CMK (cell line): ENCODE measurements around the gene IRF5.
"Not testable (repeated sequence)": the region's sequence is repeated elsewhere in the genome, so short reads cannot be mapped to it uniquely, and the experiment has no call there.

Experiments
- DNase-seq: peaks from one replicate; pipeline ENCODE4 v3.0.0-alpha.2; 2010; ENCODE audit warnings: low read depth

The IRF5 gene

DNA sequence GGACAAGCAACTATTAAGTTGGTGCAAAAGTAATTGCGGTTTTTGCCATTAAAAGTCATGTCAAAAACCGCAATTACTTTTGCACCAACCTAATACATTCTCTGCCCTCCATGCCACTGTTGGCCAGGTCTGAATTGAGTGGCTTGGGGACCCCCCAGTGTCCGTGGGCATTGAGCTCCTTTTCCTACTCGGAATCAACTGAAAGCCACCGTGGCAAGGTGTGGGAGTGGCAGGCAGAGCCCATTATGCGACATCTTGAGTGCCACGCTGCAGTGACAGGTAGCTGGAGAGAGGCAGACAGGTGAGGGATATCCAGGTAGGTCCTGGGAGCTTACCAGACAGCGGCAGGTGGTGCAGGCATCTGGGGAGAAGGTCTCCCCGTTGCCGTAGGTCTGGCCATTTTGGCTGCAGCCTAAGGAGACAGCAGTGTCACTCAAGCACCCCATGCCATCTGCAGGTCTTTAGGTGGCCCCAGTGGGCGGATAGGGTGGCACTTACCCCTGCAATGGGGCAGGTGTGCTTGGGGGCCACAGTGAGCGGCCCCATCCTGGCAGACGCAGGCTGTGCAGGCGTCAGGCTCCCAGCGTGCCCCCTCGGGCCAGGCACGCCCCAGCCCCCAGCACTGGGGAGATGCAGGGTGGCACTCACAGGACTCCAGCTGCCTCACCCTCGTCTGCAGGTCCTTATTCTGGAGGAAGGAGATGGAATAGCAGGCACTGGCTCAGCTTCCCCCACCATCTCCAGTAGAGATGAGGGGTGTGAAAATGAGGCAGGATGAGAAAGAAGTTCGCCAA lies 30.8 kb upstream of the IRF5 start:
- no peak for DNase-seq

DNA sequence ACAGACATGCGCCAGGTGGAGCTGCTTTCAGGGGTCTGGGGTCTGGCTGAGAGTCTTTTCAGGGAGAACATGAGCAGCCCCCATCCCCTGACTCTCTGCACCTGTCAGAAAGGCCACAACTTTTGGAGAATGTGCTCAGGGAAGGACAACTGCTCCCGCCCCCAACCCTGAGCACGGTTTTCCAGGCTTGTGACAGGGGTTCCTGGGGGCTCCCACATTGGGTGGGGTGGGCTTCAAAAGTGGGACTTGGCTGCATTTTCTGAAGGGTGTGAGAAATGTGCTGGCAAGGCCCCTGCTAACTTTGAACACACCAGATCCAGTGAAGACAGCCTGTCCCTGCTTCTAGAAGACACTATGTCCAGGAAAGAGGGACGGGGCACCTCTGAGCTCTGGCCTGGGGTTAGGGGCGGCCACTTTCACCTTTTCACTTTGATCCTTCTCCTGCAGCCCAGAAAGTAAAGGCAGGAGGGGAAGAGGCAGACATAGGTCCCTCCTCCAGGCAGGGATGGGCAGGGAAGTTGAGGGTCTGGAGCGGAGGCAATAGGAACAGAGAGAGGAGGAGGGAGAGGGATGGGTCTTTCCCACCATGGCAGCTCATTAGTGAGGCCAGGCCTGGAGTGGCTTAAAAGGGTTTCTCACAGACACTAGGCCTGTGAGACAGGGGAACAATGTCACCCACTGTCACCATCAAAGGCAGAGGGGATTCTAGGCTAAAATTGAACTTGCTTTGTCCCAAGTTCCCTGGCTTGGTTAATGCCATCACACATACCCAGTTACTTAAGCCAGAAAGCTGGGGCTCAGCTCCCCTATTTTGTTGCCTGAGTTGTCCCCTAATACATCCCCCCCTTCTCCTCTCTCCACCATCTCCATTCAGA lies 28.7 kb upstream of the IRF5 start:
- no peak for DNase-seq

DNA sequence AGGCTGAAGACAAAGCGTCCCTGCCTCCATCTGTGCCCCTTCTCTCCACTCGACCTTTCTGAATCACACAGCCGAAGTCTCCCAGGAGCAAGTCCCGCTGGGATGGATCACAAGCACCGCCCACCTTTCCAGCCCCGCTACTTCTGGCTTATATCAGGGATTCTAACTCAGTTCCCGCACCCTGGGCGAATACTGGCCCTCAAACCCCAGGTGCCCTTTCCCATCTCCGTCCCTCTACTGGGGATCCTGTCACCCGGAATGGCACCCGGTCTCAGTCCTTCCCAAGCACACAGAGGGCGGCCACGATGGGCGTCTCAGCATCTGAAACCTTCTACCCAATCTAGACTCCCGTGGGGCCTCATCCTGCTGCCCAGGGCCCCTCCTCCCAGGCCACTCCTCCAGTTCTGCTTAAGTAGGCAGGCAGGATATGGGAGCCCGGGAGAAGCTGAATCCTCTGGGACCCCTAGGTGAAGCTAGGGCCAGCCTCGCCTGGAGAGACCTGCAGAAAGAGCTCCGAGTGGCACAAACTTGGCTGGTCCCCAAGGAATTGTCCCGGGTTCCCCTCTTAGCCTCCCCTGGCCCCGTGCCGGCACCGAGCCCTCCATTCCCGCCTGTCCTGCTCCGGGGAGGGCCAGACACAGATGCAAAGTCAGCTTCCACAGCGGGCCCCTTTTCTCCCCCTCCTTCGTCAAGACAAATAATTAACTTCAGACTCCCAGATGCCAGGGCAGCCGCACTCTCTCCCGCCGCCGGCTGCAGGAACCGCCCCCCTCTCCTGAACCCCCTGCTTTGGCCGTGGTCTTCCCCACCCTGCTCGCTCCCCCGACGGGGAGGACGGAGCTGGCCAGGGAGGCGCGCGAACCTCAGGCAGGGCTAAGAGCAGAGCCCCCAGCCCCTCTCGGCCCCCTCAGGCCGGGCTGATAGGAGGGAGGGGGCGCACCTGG lies 27.8 kb upstream of the IRF5 start:
- no peak for DNase-seq

DNA sequence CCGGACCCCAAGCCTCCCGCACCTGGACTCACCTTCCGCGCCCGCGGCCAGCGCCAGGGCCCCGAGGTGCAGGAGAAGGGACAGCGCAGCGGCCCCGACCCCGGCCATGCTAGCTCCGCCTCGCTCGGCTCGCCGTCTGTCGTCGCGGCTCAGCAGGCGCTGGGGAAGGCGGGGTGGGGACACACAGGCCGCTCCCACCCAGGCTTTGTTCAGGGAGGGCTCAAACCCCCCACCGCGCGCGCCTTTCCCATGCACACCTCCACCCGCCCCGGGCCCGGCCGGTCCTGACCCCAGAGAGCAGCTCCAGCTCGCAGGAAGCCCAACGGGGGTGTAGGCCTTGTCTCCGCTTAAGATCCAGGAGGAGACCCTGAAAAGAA lies 27.2 kb upstream of the IRF5 start, which contains the start of gene KCP:
TSS of gene KCP (minus strand) at position 141 of the 377 bp plus-strand sequence. CDS start at position 108, 33 bp downstream.
- DNase-seq = no peak

DNA sequence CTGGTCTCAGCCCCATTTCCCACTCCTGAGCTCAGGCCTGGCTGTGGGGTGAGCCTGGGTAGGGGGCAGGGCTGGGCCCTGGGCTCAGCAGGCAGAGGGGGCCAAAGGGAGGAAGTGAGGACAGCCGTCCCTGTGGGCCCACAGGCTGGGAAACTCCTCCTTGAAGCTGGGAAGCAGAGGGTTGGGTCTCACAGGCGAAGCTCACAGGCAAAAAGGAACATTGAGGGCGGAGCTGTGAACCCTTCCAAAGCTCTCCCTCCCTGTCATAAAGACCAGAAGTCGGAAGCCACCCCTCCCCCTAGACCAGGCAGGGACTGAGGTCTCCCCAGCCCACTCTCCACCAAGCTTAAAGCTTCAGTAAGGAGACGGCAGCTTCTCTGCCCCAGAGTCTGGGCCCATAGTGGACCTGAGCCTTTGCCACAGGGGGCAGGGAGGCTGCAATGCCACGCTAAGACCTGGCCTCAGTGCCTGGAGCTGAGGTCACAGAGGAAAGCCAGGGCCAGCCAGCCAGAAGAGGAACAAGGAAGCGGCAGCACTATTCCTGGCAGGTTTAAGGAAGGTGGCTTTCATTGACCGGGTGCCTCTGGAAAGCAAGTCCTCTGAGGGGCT lies 26.2 kb upstream of the IRF5 start:
- DNase-seq = peak; percentile 33

DNA sequence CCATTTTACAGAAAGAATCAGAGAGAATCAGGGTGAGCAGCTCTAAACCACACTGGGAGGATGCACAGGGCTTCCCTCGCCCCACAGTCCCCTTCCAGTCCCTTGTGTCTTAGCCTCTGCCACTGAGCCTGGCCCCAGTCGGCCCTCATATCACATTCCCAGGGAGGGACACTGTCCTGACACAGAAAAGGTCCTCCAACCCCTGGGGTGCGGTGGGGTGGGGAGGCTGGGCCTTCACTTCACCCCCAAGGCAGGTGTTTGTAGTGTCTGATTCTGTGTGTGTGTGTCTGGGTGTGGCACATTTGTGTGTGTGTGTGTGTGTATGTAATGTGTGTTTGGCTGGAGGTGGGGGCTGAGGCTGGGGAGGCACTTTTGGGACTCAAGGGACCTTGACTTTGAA lies 25.4 kb upstream of the IRF5 start:
- no peak for DNase-seq

DNA sequence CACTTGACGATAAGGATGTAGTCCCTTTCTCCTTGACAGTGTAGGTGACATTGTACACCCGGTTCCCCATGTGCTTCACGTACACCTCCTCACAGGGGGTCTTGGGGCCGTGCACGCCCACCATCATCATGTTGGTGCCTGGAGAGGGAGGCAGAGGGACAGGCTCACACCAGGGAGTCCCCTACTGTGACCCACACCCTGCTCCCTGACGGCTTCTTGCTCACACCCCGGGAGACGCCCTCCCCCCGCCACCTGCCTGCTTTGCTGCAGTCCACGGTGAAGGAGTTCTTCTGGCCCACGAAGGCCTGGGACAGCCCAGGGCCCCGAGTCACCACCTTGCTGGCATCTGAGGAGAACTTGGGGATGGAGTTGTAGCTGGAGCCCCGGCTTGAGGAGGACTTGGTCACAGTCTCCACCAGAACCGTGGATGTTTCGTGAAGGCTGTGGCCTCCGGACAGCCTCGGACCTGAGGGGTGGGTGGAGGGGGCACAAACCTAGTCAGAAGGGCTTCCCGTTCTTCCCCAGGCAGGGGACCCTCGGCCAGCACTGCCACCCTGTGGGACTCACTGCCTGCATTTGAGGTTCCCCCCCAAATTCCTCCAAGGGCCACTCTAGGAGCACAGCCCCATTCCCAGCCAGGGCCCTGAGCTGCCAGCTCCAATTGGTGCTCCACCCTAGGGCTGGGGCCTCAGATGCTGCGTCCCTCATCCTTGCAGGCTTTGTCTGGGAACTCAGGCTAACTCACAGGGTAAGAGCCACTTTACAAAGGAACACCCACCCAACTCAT lies 24.8 kb upstream of the IRF5 start:
- DNase-seq = not testable (repeated sequence)

DNA sequence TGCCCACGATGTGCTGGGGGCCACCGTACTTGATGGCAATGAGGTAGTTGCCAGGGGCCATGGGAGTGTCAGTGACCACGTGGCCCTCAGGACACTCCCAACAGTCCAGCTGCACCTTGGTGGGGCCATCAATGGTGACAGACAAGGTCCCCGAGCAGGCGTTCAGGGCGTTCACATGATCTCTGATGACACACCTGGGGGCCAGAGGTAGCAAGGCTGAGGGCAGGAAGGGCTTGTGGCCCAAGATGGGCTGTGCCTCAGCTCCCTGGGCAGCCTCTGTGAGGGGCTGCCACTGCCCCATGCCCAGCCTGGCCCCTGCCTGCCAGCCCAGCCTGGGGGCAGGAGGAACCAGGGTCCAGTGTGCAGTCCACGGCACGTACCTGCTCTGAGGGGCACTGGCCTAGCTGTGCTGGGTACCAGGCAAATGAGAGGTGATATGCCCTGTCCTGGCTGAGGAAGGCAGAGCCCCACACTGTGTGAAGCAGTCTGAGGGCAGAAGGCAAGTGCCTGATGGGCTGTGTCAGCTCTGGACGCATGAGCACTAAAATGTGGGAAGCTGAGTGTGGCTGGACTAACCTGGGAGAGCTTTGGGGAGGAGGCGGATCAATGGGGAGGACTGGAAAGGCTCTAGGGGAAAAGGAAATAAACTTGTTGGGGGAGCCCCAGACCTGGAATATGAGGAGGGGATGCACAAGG lies 23.7 kb upstream of the IRF5 start:
- DNase-seq = no peak

DNA sequence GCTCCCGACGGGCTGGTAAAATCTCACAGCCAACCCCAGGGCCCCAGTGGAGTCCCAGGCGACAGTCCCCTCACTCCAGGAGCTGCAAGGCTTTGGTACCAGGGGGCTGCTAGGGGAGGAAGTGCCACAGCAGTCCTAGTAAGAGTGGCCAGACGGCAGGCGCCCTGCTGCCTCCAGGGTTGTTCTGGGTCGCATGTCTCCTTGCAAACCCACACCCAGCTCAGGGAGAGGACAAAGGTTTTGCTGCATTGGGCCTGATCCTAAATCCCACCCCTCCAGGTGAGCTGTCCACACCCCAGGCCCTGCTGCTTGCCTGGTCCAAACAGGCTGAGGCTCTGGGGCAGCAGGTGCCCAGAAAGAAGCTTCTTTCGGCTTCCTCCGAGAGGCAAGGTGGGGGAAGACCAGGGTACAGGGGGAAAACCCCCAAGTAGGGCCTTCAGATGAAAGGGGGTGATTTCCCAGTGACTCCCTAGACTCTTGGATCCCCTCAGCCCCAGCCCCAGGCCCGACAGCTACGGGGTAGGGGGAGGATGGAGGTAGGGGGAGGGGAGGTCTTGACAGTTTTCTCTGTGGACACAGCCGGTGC lies 23.1 kb upstream of the IRF5 start:
- no peak for DNase-seq

DNA sequence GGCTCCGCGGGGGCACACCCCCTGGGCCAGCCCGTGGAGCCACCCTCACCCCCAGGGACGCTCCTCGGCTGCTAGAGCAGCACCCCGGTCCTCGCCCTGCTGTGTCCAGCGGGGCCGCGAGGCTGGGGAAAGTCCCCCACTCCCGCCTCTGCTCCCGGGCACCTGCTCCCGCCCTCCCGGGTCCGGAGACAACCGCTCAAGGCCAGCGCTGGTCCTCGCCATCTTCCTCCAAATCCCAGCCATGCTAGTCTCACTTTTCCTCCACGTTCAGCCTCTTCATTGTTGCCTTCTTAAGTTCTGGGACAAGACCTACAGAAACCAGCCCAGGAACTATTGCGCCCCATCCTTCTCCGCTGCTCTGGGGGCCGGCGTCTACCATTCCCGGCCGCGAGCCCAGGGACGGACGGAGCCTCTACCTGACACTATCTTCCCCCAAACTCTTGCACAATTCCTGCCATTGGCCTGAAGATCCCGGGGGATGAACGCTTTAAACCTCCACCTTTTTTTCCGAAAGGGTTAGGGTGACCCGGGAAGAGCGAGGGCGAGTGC lies 22.4 kb upstream of the IRF5 start:
- no peak for DNase-seq

DNA sequence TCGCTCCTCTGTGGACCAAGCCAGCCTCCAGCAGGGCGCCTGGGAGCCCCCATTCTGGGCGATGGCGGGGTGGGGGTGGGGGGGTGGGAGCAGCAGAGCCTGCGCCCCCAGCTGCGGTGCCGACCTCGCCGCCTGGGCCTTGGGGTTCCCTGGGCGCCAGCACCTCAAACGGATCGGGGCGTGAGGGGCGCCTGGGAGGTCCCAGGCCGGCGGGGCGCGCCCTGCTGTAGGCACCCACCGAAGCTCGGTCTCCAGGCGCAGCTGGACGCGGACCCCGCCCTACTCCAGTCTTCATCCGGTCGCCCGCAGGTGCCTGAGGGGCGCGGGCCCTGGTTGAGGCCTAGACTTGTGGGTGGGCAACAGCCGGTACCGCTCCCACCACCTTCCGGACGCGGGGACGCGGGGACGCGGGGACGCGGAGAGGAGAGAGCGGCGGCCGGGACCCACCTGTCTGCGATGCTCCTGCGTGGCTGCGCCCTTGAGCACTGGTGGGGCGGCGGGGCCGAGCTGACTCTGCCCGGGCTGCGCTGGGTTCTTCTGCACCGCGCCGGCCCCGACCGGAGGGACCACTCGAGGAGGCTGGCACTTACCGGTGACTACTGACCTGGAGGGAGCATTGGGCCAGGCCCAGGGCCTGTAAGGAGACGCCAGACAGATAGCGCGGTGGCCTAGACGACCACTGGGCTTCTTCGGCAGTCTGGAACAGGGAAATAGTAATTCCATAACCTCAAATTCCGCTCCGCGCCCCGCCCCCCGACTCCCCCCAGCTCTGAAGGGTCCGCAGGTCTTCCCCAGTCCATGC lies 21.7 kb upstream of the IRF5 start:
- DNase-seq = no peak

DNA sequence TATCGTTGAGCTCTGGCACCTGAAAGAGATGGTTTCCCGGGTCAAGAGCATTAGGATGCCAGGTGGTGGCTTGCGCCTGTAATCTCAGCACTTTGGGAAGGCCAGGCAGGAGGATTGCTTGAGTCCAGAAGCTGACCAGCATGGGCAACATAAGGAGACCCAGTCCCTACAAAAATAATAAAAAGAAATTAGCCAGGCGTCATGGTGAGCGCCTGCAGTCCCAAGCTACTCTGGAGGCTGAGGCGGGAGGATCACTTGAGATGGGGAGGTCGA lies 21.1 kb upstream of the IRF5 start:
- DNase-seq = no peak

DNA sequence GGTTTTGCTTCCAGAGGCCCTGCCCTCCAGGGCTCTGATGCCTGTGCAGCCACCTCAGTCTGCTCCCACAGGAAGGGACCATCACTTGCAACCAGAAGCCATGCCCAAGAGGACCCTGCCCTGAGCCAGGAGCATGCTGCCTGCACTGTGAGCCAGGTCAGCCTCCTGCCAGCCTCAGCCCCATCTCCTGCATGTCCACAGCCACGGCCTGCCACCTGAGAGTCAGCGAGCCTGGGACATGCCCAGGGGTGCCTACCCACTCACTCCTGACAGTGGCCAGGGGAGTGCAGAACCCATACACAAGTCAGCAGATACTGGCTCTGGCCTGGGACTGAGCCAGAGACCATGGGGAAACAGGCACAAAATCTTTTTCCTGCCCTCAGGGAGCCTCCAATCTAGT lies 20.6 kb upstream of the IRF5 start:
- no peak for DNase-seq

DNA sequence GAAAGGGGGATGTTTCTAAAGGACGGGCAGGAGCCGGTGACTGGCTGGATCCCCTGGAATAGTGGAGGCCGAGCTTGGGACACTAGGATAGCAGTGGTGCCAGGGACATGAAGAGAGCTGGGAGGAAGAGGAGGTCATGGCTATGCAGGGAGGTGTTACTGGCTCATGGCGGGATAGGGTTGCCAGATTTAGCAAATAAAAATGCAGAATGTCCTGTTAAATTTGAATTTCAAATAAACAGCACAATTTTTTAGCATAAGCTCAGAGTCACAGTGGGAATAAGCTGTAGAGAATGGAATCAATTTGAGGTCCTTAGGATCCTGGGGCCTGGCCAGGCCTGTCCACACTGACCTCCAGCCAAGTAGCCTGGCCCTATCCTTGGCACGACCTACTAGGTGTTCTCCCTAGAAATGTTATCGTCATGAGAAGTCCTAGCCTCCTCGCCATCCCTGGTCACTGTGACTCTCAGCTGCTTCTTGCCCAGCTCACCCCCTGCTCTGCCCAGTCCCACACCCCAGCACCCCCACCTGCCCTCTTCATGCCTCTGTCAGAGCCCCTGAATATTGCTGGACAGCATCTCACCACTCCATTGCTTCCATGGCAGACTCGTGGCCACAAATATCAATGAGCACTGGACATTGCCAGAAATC lies 19.6 kb upstream of the IRF5 start:
- no peak for DNase-seq

DNA sequence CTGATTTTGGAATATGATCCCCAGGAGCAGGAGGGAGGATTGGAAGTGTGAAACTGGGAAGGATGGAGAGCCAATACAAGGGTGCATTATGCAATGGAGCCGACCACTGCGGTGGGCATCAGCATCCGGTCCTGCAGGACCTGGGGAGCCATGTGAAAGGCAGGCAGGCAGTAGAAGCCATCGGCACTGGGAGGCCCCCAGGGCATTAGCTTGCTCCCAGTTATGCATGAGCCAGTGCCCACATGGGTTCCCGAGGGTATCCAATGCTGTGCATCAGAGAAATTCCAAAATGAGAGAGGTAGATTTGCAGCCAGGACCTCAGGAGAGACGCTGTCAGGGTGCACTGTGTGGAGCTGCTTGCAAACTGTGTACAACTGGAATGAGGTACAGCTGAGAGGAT lies 18.5 kb upstream of the IRF5 start:
- DNase-seq = no peak

DNA sequence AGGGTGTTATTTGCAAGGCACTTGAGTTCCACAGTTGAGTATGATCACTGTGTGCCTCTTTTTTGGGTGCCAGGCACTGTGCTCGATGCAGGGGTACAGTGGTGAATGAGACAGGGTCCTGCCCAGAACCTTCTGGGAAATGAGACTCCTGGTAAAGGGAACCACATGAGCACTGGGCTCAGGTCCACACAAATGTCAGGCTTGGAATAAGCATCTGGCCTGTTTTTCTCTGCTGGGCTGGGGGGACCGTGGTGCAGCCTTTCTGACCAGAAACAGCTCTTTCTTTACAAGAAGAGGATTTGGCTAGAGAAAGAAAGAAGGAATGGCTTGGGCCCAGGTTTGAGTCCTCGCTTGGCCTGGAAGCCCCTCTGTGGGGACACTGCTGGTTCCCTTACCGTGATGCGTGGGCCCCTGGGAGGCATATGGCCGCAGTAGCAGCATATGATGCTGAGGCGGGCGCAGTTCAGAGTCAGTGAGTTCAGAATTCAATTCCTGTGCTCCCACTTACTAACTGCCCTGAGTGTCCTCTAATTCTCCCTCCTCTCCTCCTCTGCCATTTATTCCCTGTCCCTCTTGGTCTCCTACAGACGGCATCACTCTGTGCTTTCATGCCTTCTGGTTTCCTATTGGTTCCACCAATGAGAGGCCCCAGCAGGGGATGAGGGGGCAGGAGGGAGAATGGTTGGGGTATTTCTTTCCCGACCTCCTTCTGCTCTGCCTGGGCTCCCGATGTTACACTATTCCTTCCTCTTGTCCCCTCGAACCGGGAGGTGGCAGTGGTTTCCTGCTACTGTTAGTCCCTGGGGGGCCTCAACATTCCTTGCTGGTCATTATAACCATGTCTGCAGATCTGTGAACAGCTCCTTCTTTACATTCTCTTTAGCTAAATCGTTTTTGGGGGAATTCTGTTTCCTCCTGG lies 17.6 kb upstream of the IRF5 start:
- no peak for DNase-seq

DNA sequence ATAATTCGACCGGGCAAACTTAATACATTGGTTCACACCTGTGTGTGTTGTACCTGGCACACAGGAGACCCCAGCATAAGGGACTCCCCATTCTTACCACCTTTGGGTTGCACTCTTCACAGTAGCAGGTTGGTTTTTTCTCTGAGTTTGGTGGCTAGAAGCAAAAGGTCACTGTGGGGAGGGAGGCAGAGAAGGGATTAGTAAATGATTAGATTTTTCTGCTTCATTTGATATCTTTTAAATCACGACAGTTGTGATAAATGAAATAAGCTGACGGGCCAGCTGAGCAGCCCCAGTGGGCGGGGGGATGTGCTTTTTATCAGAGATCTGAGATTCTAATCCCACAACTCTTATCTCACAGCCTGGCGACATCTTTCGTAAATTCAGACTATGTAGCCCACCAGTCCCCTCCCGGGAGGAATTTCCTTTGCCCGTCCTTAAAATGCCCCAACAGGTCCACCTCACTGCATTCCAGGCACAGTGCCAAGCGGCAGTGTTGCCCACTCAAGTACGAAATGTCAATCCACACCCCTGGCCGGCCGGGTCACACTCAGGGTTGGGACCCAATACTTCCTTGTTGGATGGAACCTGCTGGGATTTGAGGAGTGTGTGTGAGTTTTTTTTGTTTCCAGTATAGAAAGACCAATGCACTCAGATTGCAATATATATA lies 16.7 kb upstream of the IRF5 start:
- DNase-seq = no peak
